CD4-positive, alpha-beta T cell treated with Interleukin-4 for 1 hour (primary cell): Measurements from ENCODE around the gene HDGFL3.
"Not testable (repeated sequence)": the region's sequence is repeated elsewhere in the genome, so short reads cannot be mapped to it uniquely, and the experiment has no call there.

ENCODE experiments used
- DNase-seq, 2 donors: peaks; one replicate each; pipeline ENCODE4 v3.0.0-alpha.2; 2020 to 2022

HDGFL3 gene

DNA sequence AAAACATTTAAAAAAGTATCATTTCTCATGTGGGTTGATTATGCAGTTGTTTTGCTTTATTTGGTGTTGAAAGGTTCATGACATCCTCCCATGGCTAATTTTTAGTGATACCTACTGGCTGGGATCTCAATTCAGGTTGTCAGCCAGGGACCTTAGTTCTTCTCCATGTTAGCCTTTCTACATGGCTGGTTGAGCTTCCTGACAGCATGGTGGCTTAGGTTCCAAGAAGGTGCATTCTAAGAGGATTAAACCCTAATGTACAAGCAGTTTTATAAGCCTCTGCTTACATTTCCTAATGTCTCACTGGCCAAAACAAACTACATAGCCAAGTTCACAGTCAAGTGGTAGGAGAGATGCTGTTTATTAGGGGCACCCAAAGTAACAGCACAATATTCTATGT, 109.5 kb downstream of the HDGFL3 start:
- DNase-seq = no peak

DNA sequence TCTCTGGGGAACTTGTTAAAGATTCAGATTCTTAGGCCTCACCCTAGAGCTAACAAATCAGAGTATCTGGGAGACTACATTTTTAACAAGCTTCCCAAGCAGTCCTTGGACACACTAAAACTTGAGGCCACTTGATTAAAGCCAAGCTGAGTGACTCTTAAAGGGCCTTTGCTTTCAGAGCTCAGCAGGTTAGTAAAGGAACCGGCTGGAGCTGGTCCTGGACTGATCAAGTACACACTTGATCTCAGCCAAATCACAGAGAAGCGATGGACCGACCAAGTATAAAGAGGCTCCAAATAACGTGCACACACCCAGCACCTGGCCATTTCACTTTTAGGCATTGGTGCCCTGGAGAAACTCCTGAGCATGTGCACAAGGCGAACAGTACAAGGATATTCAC, 113.0 kb downstream of the HDGFL3 start:
- no peak for DNase-seq

DNA sequence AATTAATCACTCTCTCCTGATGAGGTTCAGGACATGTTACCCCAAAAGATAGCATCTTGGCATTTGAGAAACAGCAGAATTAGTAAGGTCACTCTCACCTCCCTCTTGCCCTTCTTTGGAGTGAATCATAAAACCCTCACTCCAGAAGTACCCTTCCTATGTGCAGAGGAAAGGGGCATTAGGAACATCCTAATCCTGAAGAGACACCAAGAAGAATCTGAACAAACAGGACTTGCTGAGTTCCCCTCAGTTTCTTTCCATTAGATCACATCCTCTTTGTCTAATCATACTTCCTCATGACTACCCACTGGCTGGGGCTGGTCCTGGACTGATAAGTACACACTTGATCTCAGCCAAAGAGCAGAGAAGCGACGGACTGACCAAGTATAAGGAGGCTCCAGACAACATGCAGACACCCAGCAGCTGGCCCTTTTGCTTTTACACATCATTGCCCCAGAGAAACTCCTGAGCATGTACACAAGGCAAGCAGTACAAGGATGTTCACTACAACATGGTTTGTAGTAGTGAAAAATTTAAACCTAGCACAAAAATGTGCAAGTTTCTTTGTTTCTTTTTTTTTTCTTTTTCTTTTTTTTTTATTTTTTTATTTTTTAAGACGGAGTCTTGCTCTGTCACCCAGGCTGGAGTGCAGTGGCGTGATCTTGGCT, 115.2 kb downstream of the HDGFL3 start:
- peak; percentile 14 to 34 for DNase-seq

GRCh38 chr15:83091965-83092308, 115.7 kb downstream of the HDGFL3 start:
- DNase-seq = not testable (repeated sequence)

DNA sequence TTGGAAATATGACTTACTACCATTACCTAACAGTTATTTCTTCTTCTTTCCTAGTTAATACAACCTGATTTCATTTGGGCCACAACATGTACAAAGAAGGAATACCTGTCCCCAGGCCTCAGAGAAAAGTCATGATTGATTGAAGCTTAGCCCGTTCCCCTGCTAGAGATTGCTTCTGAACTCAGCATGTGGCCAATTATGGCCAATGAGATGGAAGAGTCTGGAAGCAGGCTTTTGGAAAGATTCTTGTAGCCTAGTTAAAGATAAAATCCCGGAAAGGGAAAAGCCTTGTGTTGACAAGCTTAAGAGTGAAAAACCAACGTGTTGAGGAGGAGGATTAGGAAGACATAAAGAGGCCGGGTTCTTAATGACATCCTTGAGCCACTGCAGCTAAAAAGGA, 117.2 kb downstream of the HDGFL3 start:
- no peak for DNase-seq

GRCh38 chr15:83088876-83089275, 118.7 kb downstream of the HDGFL3 start:
- no peak for DNase-seq

GRCh38 chr15:83087576-83087975, 120.0 kb downstream of the HDGFL3 start:
- DNase-seq = no peak

- DNase-seq = not testable (repeated sequence)
Measured at GRCh38 chr15:83085864-83086552, 121.6 kb downstream of the HDGFL3 start.

DNA sequence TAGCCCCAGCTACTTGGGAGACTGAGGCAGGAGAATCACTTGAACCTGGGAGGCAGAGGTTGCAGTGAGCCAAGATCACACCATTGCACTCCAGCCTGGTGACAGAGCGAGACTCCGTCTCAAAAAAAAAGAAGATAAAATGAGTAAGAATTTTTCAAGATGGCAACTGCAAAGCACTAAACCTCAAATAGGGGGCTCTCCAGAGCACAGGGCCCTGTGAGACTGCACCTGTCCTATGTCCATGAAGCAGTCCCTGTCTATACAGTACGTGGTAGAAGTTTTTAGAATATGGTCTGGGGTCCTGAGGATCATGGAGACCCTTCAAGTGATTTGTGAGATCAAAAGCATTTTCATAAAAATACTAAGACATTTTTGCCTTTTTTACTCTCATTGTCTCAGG, 122.2 kb downstream of the HDGFL3 start:
- DNase-seq = not testable (repeated sequence)

DNA sequence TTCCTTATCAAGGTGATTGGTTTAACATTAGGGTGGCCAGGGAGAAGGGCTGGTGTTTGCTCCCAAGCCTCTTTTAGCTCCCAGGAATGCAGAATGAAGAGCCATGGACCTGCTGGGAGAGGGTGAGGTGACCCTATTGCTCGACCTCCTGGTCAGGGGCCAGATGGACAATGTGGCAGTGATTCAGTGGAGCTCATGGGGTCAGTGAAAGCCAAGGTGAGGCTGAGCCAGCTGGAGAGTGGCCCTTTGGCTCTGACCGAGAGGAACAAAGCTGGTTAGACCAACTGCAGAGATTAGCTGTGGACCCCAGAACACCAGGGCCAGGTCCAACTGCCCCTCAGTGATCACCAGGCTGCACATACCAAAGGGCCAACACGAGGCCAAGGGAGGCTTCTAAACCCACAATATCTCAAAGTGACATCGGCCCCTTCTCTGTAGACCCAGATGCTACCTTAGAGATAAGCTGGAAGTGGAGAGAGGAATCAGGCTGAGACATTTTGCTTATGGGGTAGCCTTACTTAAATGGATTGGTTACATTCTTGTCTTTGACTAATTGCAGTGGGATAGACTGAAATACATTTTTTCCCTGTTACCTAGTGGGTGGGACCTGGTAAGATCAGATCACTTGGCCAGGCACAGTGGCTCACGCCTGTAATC, 124.8 kb downstream of the HDGFL3 start:
- DNase-seq = no peak

DNA sequence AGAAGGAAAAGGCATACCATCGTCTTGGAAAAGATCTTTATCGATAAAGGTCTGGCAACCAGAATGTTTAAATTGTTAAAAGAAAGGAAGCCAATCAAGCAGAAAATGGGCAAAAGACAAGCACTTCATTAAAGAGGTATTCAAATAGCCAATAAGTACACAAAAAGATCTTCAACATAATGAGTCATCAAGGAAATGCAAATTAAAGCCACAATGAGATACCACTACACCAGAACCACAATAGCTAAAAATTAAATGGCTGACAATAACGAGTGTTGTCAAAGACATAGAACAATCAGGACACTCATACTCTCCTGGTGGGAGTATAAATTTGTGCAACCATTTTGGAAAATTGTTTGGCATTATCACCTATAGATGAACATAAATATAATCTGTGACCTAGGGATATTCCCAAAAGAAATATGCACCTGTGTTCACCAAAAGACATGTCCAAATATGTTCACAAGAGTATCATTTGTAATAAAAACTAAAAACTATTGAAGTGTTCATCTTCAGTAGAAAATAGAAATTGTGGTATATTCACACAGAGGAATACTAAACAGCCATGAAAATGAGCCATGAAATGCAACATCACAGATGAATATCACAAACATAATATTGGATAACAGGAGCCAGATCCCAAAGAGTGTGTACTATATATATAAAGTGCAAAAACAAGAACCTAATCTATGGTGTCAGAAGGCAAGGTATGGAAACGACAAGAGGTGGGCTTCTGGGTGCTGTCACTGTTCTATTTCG, 126.2 kb downstream of the HDGFL3 start:
- no peak for DNase-seq

GRCh38 chr15:83078712-83079111, 128.9 kb downstream of the HDGFL3 start:
- no peak for DNase-seq
